ENCODE data around the gene DOCK8. TPM values are rescaled to one million over a fixed set of nuclear protein-coding genes. Genes with fewer than 3 reads are reported as not detected.
"Not testable (repeated sequence)": the region's sequence is repeated elsewhere in the genome, so short reads cannot be mapped to it uniquely, and the experiment has no call there.

The DOCK8 gene
- total RNA-seq, 2 donors from 2014 or later: 143 to 174 TPM

DNA sequence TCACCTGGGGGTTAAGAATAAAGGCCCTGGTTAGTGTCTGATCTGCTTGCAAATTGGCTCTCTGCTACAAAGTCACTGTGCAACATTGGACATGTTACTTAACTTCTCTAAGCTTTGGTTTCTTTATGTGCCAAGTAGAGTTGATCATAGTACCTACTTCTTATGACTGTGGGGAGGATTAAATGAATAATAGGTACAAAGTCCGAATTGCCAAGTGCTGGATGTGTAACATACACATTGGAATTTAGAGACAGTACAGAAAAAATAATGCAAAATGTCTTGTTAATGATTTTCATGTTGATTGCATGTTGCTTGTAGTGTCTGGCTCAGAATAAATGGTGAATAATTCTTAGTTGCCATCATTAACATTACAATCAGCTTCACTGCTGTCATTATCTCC is 2.2 kb downstream of the DOCK8 start:
- DNase-seq (ENCODE audit: low spot score) (no peak), ATAC-seq (no peak)
- H3K4me3 Mint-ChIP-seq: peak overlapping the region; percentile 87
- no peaks in the 10 kb centered on the region for H3K36me3 Mint-ChIP-seq
- H3K4me1 Mint-ChIP-seq (ENCODE audit: low read depth in 2 of 2): peaks cover 26% of the 10 kb centered on the region in 2 donors
- peak overlapping the region in 1 of 2 donors; percentile 49 for H3K27ac Mint-ChIP-seq
- no peaks in the 10 kb centered on the region for H3K9me3 Mint-ChIP-seq
- no peaks in the 10 kb centered on the region for H3K27me3 Mint-ChIP-seq

DNA sequence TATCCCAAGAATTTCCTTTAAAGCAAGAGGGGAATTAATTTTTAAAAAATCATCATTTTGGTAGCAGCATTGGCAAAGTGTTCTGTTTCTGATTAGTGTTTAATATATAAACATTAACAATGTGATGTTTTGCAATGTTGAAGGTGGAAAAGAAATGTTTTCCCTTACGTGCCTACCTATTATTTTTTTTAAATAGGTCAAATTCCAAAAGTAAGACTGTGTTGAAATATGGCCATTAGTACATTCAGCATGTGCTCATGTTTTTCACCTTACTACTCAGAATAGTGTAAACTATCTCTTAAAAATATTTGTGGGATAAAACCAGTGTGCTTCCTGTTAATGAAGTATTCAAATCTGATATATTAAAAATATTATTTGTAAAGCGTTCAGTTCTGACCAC is 3.3 kb downstream of the DOCK8 start:
- no peak for ATAC-seq
- Mint-ChIP-seq H3K9me3 (no peaks in the 10 kb centered on the region), H3K36me3 (no peaks in the 10 kb centered on the region), H3K4me1 (ENCODE audit: low read depth in 2 of 2) (peaks cover 37% of the 10 kb centered on the region in 2 donors), H3K27ac (no peak overlapping the region), H3K27me3 (no peaks in the 10 kb centered on the region), H3K4me3 (no peak overlapping the region)
- no peak for DNase-seq (ENCODE audit: low spot score)

DNA sequence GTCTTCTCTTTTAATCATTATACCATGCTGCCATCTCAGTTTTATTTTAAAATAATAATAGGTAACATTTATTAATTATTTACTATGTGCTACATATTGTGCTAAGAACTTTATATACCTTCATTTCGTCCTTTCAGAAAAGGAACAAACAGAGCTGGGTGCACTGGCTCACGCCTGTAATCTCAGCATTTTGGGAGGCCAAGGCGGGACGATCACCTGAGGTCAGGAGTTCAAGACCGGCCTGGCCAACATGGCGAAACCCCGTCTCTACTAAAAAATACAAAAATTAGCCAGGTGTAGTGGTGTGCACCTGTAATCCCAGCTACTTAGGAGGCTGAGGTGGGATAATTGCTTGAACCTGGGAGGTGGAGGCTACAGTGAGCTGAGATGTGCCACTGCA is 4.4 kb downstream of the DOCK8 start:
- not testable (repeated sequence) for ATAC-seq; H3K9me3 Mint-ChIP-seq; H3K36me3 Mint-ChIP-seq; H3K4me3 Mint-ChIP-seq; H3K27ac Mint-ChIP-seq; H3K27me3 Mint-ChIP-seq; DNase-seq (ENCODE audit: low spot score)
- H3K4me1 Mint-ChIP-seq (ENCODE audit: low read depth in 2 of 2): peaks cover 40 to 41% of the 10 kb centered on the region in 2 donors

DNA sequence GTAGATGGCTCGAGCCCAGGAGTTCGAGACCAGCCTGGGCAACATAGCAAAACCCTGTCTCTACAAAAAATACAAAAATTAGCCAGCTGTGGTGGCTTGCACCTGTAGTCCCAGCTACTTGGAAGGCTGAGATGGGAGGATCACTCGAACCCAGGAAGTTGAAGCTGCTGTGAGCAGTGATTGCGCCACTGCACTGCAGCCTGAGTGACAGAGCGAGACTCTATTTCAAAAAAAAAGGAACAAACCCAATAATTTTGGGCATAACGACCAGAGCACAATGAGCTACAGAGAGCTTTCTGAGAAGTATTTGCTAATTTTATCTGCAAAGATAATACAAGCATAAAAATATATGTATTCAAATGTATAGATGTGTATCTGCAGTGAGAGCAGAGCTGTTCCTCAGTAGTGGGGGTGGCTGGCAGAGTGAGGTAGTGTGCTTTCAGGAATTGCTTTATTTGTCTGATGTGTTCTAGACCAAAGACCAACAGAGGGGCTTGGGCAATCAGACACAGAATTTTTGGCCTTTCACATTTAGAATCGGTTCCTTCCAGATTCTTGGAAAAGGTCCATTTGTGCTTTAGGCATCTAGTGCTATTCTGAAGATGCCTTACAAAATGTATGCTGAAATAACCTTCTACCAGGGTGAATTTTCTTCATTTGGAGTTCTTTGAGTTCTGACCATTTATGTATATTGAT is 5.2 kb downstream of the DOCK8 start:
- H3K27me3 Mint-ChIP-seq: no peaks in the 10 kb centered on the region
- no peaks in the 10 kb centered on the region for H3K9me3 Mint-ChIP-seq
- H3K36me3 Mint-ChIP-seq: no peaks in the 10 kb centered on the region
- ATAC-seq (no peak), DNase-seq (ENCODE audit: low spot score) (no peak)
- no peak overlapping the region for H3K4me3 Mint-ChIP-seq
- H3K27ac Mint-ChIP-seq: peak overlapping the region in 1 of 2 donors; percentile 68
- H3K4me1 Mint-ChIP-seq (ENCODE audit: low read depth in 2 of 2): peaks cover 40 to 41% of the 10 kb centered on the region in 2 donors

DNA sequence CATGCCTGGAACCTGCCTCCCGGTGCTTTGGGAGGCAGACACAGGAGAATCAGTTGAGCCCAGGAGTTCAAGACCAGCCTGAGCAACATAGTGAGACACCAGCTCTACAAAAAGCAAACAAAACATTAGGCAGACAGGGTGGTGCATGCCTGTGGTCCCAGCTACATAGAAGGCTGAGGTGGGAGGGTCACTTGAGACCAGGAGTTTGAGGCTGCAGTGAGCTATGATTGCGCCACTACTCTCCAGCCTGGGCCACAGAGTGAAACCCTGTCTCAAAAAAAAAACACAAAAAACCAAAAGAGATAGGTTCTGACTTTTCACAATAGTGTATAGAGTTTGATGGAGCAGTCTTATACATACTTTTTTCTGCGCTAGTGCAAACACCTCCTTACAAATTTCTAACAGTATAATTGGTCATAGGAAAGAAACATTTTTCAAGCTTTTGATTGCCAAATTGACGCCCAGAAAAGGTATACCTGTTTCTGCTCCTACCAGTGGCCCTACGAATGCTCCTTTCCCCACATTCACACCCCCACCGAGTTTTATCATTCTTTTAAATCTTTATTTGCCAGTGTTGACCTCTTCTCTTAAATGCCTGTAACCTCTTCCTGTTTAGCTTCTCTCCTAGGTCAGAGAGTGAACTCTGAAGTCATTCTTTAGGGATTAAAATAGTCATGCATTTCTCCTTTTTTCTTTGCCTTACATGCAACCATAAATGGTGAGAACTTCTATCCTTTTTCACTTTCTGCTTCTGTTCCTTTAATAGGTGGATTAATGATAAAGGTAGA is 7.5 kb downstream of the DOCK8 start:
- Mint-ChIP-seq H3K36me3 (no peaks in the 10 kb centered on the region), H3K9me3 (no peaks in the 10 kb centered on the region), H3K4me1 (ENCODE audit: low read depth in 2 of 2) (peaks cover 27 to 29% of the 10 kb centered on the region in 2 donors), H3K27me3 (no peaks in the 10 kb centered on the region), H3K27ac (peak overlapping the region in 1 of 2 donors; percentile 83), H3K4me3 (peak overlapping the region; percentile 77)
- DNase-seq (ENCODE audit: low spot score) (peak; percentile 68), ATAC-seq (peak; percentile 50 to 82)

DNA sequence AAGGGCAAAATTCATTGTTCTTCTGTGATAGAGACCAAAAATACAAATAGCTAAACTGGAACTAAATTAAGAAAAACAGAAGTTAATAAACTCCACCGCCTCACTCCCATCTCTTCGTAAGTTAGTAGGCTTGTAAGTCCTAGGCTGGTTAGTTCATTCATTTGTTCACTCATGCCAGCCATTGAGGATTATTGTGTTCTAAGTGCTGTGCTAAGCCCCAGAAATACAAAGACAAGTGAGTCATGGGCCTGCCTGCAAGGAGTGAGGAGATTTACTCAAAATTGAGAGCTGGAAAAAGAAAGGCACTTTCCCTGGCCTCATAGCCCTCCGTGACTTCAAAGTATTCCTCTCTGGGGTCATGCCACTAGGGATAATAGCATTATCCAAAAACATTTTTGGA is 8.5 kb downstream of the DOCK8 start:
- no peak for ATAC-seq
- Mint-ChIP-seq H3K27ac (peak overlapping the region in 1 of 2 donors; percentile 83), H3K36me3 (peaks cover 7% of the 10 kb centered on the region), H3K27me3 (no peaks in the 10 kb centered on the region), H3K4me3 (peak overlapping the region; percentile 77), H3K9me3 (no peaks in the 10 kb centered on the region), H3K4me1 (ENCODE audit: low read depth in 2 of 2) (peaks cover 28 to 31% of the 10 kb centered on the region in 2 donors)
- DNase-seq (ENCODE audit: low spot score): no peak

DNA sequence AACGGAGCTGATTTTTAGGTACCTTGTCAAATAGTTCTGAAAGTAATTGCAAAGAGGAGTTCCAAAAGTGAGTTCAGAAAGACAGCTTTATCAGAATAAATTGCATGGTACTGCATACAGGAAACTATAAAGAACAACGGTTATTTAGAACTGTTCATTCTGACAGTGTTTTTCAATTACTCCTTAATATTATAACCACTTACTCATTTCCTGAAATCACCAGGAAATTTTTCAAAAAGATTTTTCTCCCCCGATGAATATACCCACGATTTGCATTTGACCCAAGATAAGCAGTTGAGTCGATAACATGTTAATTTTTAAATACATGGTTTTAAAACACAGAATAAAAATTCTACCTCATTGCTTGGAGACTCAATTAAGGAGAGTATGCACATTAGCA is 9.4 kb downstream of the DOCK8 start:
- H3K27me3 Mint-ChIP-seq: no peaks in the 10 kb centered on the region
- no peak overlapping the region for H3K4me3 Mint-ChIP-seq
- H3K9me3 Mint-ChIP-seq: no peaks in the 10 kb centered on the region
- no peak for ATAC-seq
- peaks cover 7% of the 10 kb centered on the region for H3K36me3 Mint-ChIP-seq
- H3K27ac Mint-ChIP-seq: no peak overlapping the region
- no peak for DNase-seq (ENCODE audit: low spot score)
- peaks cover 30 to 34% of the 10 kb centered on the region in 2 donors for H3K4me1 Mint-ChIP-seq (ENCODE audit: low read depth in 2 of 2)

DNA sequence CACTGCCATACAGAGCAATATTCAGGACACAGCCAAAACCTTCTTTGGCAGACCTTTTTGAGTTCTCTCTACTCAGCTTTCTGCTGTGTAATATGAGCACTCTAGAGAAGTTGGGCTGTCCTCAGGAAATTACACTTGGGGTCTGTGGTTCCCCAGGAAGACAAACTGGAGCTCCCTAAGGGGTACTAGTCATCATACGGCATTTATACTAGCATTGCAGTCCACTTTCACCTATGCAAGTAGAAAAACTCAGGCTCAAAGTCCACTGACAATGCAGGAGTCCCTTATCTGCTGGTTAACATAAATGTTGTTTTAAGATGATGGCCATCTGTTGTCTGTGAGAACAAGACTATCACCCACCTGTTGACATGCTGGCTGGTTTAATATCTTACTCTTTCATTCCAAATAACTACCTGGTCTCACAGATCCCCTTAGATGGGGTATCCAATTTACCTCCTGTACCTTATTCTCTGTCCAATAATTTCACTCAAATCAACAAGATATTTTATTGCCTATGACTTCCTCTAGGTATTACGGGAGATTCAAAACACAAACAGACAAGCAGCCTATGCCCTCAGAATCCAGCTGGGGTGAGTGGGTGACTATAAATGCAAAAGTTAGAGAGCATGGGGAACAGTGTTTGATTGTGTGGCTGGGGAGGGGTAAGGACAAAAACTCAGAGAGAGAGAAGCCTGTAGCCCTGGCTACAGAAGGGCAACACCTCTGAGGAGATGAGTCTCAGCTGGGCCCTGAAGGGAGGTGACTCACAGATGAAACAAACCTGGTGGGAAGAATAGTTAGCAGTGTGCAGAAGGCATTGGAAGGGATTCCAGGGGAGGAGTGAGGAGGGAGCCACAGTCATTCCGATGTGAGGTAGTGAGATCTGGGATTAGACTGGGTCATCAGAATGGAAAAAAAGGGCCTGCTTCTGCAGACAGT is 10.2 kb downstream of the DOCK8 start:
- Mint-ChIP-seq H3K27ac (no peak overlapping the region), H3K4me1 (ENCODE audit: low read depth in 2 of 2) (peaks cover 33 to 37% of the 10 kb centered on the region in 2 donors), H3K4me3 (no peak overlapping the region), H3K9me3 (no peaks in the 10 kb centered on the region), H3K27me3 (no peaks in the 10 kb centered on the region), H3K36me3 (peaks cover 7% of the 10 kb centered on the region)
- ATAC-seq (peak; percentile 77 to 85), DNase-seq (ENCODE audit: low spot score) (peak; percentile 71)

DNA sequence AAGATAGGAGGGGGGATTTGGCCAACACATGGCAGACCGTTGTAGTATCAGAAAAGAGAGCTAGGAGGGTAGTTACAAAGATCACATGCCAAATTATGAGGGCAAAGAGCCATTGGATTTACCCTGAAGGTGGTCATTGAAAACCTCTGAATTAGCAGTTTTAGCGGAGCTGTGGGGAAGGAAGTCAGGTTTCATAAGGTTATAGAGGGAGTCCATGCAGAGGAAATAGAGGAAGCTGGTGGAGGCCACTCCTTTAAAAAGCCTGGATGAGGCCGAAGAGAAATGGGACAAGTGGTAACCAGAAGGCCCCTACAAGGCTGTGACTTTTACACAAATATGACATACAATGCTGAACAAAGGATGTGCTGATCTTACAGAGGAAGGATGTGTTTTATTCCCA is 13.2 kb downstream of the DOCK8 start:
- H3K4me3 Mint-ChIP-seq: no peak overlapping the region
- peaks cover 22% of the 10 kb centered on the region in 2 donors for H3K4me1 Mint-ChIP-seq (ENCODE audit: low read depth in 2 of 2)
- peaks cover 13% of the 10 kb centered on the region for H3K36me3 Mint-ChIP-seq
- DNase-seq (ENCODE audit: low spot score) (no peak), ATAC-seq (no peak)
- H3K27ac Mint-ChIP-seq: no peak overlapping the region
- no peaks in the 10 kb centered on the region for H3K9me3 Mint-ChIP-seq
- H3K27me3 Mint-ChIP-seq: no peaks in the 10 kb centered on the region

DNA sequence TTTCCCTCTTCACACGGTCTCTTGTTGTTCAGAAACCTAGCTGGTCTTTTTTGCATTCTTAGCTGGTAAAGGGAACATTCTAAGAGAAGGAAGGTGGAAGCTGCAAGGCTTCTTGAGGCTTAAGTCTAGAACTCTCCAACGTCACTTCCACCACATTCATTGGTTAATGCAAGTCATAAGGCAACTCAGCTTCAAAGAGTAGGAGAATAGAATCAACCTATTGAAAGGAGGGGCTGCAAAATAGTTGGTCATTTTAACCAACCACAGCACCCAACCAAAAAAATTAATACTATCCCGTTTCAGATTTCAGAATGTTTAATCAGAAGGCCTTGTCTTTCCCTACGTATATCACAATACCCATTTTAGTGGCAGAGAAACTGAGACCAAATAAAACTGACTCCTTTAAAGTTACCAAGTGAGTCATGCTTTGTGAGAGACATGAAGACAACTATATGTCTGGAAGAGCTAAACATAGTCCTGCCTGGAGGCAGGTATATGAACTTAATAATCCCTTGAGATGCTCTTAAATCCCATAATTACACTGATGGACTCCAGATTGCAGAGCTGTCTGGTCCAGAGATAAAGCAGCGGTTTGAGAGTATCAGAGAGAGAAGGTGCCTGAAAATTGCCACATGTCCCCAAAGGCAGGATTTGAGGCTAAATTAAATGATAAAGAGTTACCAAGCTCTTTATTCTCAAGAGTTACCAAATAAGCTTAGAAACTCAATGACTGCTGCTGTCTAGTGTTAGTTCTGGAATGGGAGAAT is 14.4 kb downstream of the DOCK8 start:
- Mint-ChIP-seq H3K27me3 (no peaks in the 10 kb centered on the region), H3K4me1 (ENCODE audit: low read depth in 2 of 2) (peaks cover 20 to 22% of the 10 kb centered on the region in 2 donors), H3K4me3 (no peak overlapping the region), H3K27ac (no peak overlapping the region), H3K9me3 (no peaks in the 10 kb centered on the region), H3K36me3 (peaks cover 18% of the 10 kb centered on the region)
- DNase-seq (ENCODE audit: low spot score) (no peak), ATAC-seq (no peak)

DNA sequence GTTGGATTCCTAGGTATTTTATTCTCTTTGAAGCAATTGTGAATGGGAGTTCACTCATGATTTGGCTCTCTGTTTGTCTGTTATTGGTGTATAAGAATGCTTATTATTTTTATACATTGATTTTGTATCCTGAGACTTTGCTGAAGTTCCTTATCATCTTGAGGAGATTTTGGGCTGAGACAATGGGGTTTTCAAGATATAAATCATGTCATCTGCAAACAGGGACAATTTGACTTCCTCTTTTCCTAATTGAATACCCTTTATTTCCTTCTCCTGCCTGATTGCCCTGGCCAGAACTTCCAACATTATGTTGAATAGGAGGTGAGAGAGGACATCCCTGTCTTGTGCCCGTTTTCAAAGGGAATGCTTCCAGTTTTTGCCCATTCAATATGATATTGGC is 17.0 kb downstream of the DOCK8 start:
- not testable (repeated sequence) for DNase-seq (ENCODE audit: low spot score); H3K27ac Mint-ChIP-seq; H3K4me3 Mint-ChIP-seq; H3K9me3 Mint-ChIP-seq; H3K27me3 Mint-ChIP-seq; ATAC-seq
- Mint-ChIP-seq H3K4me1 (ENCODE audit: low read depth in 2 of 2) (peaks cover 28 to 37% of the 10 kb centered on the region in 2 donors), H3K36me3 (peaks cover 28% of the 10 kb centered on the region)

DNA sequence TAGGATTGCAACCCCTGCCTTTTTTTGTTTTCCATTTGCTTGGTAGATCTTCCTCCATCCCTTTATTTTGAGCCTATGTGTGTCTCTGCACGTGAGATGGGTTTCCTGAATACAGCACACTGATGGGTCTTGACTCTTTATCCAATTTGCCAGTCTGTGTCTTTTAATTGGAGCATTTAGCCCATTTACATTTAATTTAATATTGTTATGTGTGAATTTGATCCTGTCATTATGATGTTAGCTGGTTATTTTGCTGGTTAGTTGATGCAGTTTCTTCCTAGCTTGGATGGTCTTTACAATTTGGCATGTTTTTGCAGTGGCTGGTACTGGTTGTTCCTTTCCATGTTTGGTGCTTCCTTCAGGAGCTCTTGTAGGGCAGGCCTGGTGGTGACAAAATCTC is 19.0 kb downstream of the DOCK8 start:
- not testable (repeated sequence) for H3K9me3 Mint-ChIP-seq, H3K27me3 Mint-ChIP-seq
- peaks cover 25% of the 10 kb centered on the region for H3K36me3 Mint-ChIP-seq

More for the DNA sequence above, 19.0 kb downstream of the DOCK8 start:
- not testable (repeated sequence) for H3K4me3 Mint-ChIP-seq; ATAC-seq; DNase-seq (ENCODE audit: low spot score); H3K27ac Mint-ChIP-seq
- H3K4me1 Mint-ChIP-seq (ENCODE audit: low read depth in 2 of 2): peaks cover 39 to 46% of the 10 kb centered on the region in 2 donors
